ENCODE data around the gene GRIFIN. TPM values are rescaled to one million over a fixed set of nuclear protein-coding genes. Genes with fewer than 3 reads are reported as not detected.

GRIFIN gene
- total and polyA plus RNA-seq, 9 of the 15 experiments (the other 6 are each of a cell fraction or from before 2014, with no cell fraction given), result not detected

- TF ChIP-seq ZNF318 (IDR thresholded peaks at IDR 0.05; ENCODE audit: borderline replicate concordance in 1 of 2, low read depth in 1 of 2), result no peak
These were observed 22.5 kb upstream of the GRIFIN start (continued) for GRCh38 chr7:2498708-2499107.
